Astrocyte of the cerebellum (primary cell): ENCODE results near the gene ACOT8.
A peak's percentile ranks its signal among the peaks of the same experiment; 100 is the strongest.
"Not testable (repeated sequence)": the region's sequence is repeated elsewhere in the genome, so short reads cannot be mapped to it uniquely, and the experiment has no call there.

ENCODE experiments used
- DNase-seq: peaks from one replicate; pipeline ENCODE4 v3.0.0-alpha.2; 2011; ENCODE audit warnings: low read depth
- H3K4me3 ChIP-seq: 2 replicates; pipeline ENCODE4 v1.5.1; 2011; ENCODE audit warnings: mild to moderate bottlenecking, low read depth, low read length, moderate library complexity
- CTCF ChIP-seq: IDR thresholded peaks from 2 replicates; pipeline ENCODE4 v1.5.1; 2012; ENCODE audit warnings: low read length, low read depth, moderate library complexity, mild to moderate bottlenecking; ENCODE audit errors: missing control alignments
- in situ Hi-C: cut with HindIII; loops from 2 replicates; pipeline ENCODE4 v1.10.0; 2017; ENCODE audit warnings: low sequenced_read_pairs

ACOT8 gene

GRCh38 chr20:45813006-45813340 is 44.2 kb downstream of the ACOT8 start:
- TF ChIP-seq CTCF = no peak
- peak overlapping the region; percentile 76 for H3K4me3 ChIP-seq
- in situ Hi-C loops = no loop called here
- no peak for DNase-seq

DNA sequence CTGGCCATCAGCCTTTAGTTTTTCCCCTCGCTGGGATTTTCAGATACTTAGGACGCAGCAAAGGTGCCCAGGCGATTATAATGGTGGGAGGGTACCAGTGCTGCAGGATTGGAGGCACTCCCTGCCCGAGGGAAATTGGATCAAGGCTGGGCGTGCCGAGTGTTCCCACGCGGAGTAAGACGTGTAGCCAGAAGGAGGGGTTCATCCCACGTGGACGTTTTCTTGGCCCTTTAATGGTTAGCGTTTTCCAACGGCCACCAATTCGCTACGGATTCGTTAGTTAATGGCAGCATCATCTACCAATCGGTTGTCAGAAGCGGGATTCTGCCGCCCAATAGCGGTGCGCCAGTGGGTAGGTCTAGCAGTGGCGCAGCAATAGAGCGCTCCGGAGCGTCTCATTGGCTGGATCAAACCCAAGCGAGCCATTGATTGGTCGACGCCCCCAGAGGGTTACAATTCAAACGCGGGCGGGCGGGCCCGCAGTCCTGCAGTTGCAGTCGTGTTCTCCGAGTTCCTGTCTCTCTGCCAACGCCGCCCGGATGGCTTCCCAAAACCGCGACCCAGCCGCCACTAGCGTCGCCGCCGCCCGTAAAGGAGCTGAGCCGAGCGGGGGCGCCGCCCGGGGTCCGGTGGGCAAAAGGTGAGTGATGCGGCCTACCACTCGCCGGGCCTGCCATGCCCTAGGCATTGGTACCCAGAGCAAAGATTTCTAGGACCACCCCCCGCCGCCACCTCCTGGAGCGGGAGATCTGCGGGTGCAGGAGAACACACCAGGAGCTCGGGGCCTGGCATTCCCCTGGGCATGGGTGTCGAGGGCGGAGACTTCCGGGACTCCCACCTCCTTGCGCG is 44.8 kb downstream of the ACOT8 start, which contains the start of gene UBE2C:
Gene UBE2C, plus strand, starts transcription at position 488 of the 849 bp plus-strand sequence. Its CDS starts 52 bp downstream, at position 540.
- DNase-seq = peak; percentile 99
- no peak for TF ChIP-seq CTCF
- peak within 1 kb of the TSS; percentile 76 for H3K4me3 ChIP-seq
- in situ Hi-C loops = no loop called here

DNA sequence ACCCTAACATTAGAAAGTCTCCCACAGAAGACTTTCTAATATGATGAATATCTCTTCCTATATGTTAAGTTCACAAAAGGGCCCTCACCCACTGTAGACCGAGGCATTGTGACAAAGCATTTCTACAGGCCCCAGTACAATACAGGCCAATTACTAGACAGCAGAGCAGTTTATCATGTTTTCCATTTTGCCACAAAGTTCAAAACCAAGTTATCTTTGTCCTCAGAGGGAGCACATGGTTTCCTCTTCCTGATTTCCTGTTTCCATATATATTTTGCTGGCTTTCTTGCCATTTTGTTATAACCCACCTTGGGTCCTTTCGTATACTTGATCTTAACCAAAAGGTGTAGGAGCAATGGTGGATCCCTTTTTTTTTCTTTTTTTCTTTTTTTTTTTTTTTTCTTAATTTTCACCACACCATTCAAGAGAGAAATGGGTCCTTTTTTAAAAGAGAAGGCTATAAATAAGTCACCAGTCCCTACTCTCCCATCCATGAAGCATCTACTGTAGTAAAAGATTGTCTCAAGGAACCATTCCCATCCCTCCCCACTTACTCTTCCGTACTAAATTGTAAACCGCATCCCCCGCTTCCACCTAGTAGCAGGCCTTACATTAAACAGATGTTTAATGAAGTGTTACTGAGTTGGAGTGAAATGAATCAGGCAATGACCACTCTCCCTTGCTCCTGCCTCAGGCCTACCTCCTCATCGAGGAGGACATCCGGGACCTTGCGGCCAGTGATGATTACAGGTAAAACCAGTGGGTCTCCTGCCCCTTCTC is 46.8 kb downstream of the ACOT8 start:
- in situ Hi-C loops = no loop called here
- no peak overlapping the region for H3K4me3 ChIP-seq
- DNase-seq = no peak

DNA sequence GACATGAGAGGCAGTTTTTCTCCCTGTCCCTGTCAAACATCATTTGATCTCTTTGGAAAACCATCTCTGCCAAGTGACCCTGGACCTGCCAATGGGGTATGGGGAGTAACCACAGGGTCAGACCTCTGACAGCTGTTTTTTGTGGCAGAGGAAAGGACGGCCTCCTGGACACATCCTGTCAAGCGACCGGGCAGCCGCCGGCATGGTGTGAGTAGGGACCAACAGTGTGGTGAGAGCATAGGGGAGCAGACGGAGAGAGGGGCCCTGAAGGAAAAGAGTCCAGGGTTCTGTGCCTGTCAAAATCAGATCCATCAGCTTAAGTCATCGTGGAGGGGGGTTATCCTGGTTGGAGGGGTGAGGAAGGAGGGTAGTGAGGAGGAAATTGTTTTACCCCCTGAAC is 55.3 kb downstream of the ACOT8 start:
- H3K4me3 ChIP-seq = no peak overlapping the region
- no peak for DNase-seq
- in situ Hi-C loops = no loop called here
- TF ChIP-seq CTCF = no peak

More for the DNA sequence above, 46.8 kb downstream of the ACOT8 start:
- no peak for TF ChIP-seq CTCF

GRCh38 chr20:45798935-45799642 is 58.1 kb downstream of the ACOT8 start:
- no peak overlapping the region for H3K4me3 ChIP-seq
- no peak for DNase-seq
- in situ Hi-C loops = no loop called here
- peak; percentile 75 for TF ChIP-seq CTCF

DNA sequence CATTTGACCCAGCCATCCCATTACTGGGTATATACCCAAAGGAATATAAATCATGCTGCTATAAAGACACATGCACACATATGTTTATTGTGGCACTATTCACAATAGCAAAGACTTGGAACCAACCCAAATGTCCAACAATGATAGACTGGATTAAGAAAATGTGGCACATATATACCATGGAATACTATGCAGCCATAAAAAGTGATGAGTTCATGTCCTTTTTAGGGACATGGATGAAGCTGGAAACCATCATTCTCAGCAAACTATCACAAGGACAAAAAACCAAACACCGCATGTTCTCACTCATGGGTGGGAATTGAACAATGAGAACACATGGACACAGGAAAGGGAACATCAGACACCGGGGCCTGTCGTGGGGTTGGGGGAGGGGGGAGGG is 59.2 kb downstream of the ACOT8 start:
- H3K4me3 ChIP-seq, in situ Hi-C loops, DNase-seq: not testable (repeated sequence)

- DNase-seq, H3K4me3 ChIP-seq, in situ Hi-C loops: not testable (repeated sequence)
These were observed 59.7 kb downstream of the ACOT8 start for GRCh38 chr20:45797510-45797909.
